ENCODE results near the gene KCNQ1OT1.

The KCNQ1OT1 gene

DNA sequence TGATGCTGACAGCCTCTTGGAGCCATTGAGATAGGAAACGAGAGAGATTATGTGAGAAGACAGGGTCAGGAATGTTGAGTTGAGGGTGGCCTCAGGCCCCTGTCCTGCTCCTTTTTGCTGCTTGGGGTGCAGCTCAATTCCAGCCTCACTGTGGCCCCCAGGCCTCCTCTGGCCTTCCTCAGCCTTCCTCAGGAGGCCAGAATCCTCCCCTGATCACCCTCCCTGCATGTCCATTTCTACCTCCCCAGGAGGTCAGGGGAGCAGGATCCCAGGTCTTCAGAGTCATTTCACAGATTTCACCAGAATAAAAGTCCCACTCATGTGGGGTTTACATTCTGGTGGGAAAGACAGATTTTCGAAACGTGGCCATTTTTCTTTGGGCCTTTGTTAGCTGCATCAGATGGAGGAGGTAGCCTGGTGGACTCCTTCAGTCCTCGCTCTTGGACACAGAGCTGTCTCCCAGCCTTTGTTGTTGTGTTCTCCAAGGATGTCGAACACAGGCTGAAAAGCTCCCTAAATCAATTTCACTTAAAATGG lies 2.2 kb upstream of the KCNQ1OT1 start:
- no peak for DNase-seq (ENCODE audit: low read depth)

DNA sequence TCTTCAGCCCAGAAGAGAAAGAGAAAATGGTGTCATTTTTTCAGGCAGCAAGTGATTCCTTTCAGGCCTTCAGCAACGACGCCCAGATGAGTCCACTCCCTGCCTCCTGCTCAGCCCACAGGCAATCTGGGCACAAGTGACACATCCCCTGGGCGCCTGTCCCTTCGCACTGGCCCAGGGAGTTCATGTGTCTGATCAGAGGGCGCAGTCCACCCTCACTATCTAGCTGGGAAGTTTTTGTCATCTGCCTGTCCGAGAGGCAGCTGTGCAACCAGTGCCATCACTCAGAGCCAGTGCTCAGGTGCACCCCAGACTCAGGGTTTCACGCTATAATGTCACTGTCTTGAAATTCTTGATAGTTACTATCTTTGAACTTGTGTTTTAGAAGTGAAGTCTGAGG lies 1.4 kb upstream of the KCNQ1OT1 start:
- DNase-seq (ENCODE audit: low read depth), result no peak

DNA sequence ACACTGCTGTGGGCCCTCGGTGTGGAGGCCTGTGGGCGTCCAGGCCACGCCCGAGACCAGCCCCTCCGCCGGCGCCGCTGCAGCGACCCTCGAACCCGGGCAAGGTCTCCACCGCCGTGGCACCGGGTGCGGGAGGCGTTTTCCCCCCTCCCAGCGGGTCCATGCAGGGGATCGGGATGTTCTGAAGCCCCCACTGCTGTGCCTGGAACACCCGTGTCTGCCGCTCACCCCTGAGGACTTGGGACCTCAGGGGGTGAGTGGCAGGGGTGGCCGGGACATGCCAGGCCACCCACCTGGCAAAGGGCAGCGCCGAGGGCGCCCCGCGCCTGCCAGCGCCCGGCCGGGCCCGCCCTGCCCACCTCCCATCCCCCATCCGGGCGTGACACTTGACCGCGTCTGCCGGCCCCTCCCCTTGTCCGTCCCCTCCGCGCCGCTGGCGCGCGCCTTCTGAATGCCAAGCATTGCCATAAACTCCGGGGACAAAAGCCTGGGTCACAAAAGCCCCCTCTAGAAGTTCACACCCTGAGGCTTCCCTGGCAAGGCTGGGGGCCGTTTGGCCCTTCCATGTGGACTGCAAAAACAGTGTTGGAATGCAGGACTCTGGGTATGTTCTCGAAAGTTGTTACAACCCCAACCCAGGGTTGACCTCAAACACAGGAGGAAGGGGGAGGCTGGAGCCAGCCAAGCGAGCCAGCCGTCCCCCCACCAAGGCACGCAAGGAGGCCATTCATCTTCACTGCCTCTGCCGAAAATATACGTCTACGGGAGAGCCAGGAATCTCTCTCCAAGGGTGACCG lies 819 bp upstream of the KCNQ1OT1 start:
- no peak for DNase-seq (ENCODE audit: low read depth)

DNA sequence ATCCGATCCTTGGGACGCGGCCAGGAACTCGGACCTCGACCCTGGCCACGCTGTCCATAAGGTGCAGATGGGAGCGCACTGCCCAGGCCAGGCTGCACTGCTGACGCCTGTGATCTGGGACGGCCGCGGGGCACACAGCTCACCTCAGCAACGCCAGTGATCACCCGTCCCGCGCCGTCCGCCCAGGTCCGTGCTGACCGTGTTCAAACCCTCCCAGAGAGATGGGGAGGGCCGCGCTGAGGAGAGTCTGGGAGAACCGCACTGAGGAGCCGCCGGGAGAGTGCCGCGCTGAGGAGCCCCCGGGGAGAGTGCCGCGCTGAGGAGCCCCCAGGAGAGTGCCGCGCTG lies 636 bp downstream of the KCNQ1OT1 start:
- DNase-seq (ENCODE audit: low read depth), result no peak

GRCh38 chr11:2698386-2699184 lies 1.2 kb downstream of the KCNQ1OT1 start:
- no peak for DNase-seq (ENCODE audit: low read depth)

- no peak for DNase-seq (ENCODE audit: low read depth)
These were observed 1.9 kb downstream of the KCNQ1OT1 start for GRCh38 chr11:2697866-2698265.

- DNase-seq (ENCODE audit: low read depth), result no peak
These were observed 3.3 kb downstream of the KCNQ1OT1 start for GRCh38 chr11:2696455-2696854.

DNA sequence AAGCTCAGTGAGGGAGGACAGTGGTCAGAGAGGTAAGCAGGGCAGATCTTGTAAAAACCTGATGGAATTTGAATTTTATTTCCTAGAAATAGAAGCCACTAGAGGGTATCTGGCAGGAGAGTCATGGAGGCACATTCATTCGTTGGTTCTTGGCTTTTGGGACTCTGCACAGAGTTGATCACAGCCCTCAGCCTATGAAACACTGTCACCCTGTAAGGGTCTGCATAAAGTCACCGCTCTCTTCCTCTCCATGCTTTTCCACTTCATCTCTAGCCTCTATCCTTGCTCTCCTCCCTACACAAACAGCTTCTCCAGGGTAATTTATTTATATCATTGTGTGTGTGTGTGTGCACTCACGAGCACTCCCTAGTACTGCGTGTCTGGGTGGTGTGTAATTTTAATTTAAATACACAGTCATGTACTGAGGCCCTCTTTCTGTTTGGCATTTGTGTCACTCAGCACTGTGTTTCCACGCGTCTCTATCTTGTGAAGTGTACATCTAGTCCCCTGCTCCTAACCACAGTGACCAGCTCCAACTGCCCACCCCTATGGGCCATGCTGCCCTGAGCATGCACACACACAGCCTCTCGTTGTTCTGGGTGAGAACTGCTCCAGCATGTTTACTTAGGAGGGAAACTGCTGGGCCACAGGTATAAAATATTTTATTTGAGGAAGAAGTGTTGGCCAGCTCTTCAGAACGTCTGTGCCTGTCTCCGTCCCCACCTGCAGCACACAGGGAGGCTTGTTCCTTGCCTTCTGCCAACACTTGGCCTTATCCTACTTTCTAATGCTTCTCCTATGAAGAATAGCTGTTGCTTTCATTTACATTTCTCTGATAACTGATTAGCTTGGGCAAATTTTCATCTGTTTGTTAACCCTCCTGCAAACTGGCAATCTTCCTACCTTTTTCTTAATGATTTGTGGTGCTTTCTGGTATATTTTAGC lies 4.5 kb downstream of the KCNQ1OT1 start:
- no peak for DNase-seq (ENCODE audit: low read depth)

- DNase-seq (ENCODE audit: low read depth), result no peak
These were observed 5.3 kb downstream of the KCNQ1OT1 start for GRCh38 chr11:2694495-2694894.

- no peak for DNase-seq (ENCODE audit: low read depth)
These were observed 6.2 kb downstream of the KCNQ1OT1 start for GRCh38 chr11:2693271-2694261.

- DNase-seq (ENCODE audit: low read depth), result no peak
These were observed 7.6 kb downstream of the KCNQ1OT1 start for GRCh38 chr11:2691991-2692875.

DNA sequence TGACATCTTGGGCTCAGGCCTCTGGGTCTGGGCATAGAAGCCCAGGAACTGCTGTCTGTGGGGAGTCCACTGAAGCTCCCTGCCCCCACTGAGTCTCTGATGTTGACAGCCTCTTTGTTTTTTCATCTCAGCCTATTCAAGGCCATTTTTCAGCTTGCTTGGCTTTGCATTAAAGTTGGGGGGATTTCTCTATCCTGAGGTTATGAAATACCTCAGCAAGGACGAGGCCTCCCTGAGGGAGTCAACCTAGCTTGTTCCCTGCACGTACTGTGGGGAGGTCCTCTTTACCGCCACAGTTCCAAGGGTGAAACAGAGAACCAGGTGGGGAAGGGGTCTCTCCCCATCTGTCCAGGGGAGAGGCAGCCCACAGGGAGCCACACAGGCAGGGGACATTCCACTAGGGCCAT lies 8.4 kb downstream of the KCNQ1OT1 start:
- DNase-seq (ENCODE audit: low read depth), result no peak

GRCh38 chr11:2690596-2691354 lies 9.0 kb downstream of the KCNQ1OT1 start:
- DNase-seq (ENCODE audit: low read depth), result no peak

- DNase-seq (ENCODE audit: low read depth), result no peak
These were observed 9.9 kb downstream of the KCNQ1OT1 start for GRCh38 chr11:2689651-2690575.

- DNase-seq (ENCODE audit: low read depth), result no peak
These were observed 11.2 kb downstream of the KCNQ1OT1 start for GRCh38 chr11:2688381-2689231.

GRCh38 chr11:2687782-2688191 lies 12.0 kb downstream of the KCNQ1OT1 start:
- DNase-seq (ENCODE audit: low read depth), result no peak

DNA sequence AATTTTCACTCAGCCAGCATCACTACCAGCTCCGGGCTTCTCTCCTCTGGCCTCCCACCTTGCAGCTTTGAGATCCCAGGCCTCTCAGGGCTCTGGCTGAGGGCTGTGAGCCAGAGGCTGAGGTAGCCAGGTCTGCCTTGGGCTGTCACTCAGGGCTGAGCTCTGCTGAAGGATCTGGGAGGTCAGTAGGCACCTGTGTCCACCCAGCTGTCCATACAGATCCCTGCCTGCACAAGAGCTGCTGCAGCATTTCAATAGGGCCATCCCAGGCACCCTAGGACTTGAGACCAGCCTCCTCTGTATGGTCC lies 12.6 kb downstream of the KCNQ1OT1 start:
- DNase-seq (ENCODE audit: low read depth), result no peak

All from GM04504 (cell line).